ENCODE results near the gene ANKRD18B.
"Not testable (repeated sequence)": the region's sequence is repeated elsewhere in the genome, so short reads cannot be mapped to it uniquely, and the experiment has no call there.

The ANKRD18B gene

GRCh38 chr9:33523397-33524305 lies at the start of gene ANKRD18B:
ANKRD18B (plus strand) TSS chr9:33524251; CDS start chr9:33524490, 239 bp downstream.
- peak; percentile 22 to 31 for DNase-seq (ENCODE audit: low read depth in 2 of 2)

- no peak for DNase-seq (ENCODE audit: low read depth in 2 of 2)
Observed at GRCh38 chr9:33475357-33475756, 48.7 kb upstream of the ANKRD18B start.

GRCh38 chr9:33476503-33476902 lies 47.5 kb upstream of the ANKRD18B start:
- DNase-seq (ENCODE audit: low read depth in 2 of 2), result no peak

- no peak for DNase-seq (ENCODE audit: low read depth in 2 of 2)
Observed at GRCh38 chr9:33480106-33480505, 43.9 kb upstream of the ANKRD18B start.

GRCh38 chr9:33480976-33481375 lies 43.1 kb upstream of the ANKRD18B start:
- no peak for DNase-seq (ENCODE audit: low read depth in 2 of 2)

GRCh38 chr9:33485312-33485711 lies 38.7 kb upstream of the ANKRD18B start:
- not testable (repeated sequence) for DNase-seq (ENCODE audit: low read depth in 2 of 2)

GRCh38 chr9:33489066-33489465 lies 35.0 kb upstream of the ANKRD18B start:
- no peak for DNase-seq (ENCODE audit: low read depth in 2 of 2)

GRCh38 chr9:33493819-33494218 lies 30.2 kb upstream of the ANKRD18B start:
- DNase-seq (ENCODE audit: low read depth in 2 of 2), result not testable (repeated sequence)

GRCh38 chr9:33498387-33498786 lies 25.7 kb upstream of the ANKRD18B start:
- no peak for DNase-seq (ENCODE audit: low read depth in 2 of 2)

GRCh38 chr9:33506626-33507370 lies 17.3 kb upstream of the ANKRD18B start:
- peak in 1 of 2 donors; percentile 32 for DNase-seq (ENCODE audit: low read depth in 2 of 2)

- DNase-seq (ENCODE audit: low read depth in 2 of 2), result peak; percentile 21
Observed at GRCh38 chr9:33510262-33511183, 13.5 kb upstream of the ANKRD18B start.

- not testable (repeated sequence) for DNase-seq (ENCODE audit: low read depth in 2 of 2)
Observed at GRCh38 chr9:33511184-33511517, 12.9 kb upstream of the ANKRD18B start.

GRCh38 chr9:33512535-33512934 lies 11.5 kb upstream of the ANKRD18B start:
- DNase-seq (ENCODE audit: low read depth in 2 of 2), result not testable (repeated sequence)

GRCh38 chr9:33515342-33515995 lies 8.6 kb upstream of the ANKRD18B start:
- DNase-seq (ENCODE audit: low read depth in 2 of 2), result not testable (repeated sequence)

- DNase-seq (ENCODE audit: low read depth in 2 of 2), result not testable (repeated sequence)
Observed at GRCh38 chr9:33516397-33516796, 7.7 kb upstream of the ANKRD18B start.

- no peak for DNase-seq (ENCODE audit: low read depth in 2 of 2)
Observed at GRCh38 chr9:33517373-33517772, 6.7 kb upstream of the ANKRD18B start.

GRCh38 chr9:33517934-33518577 lies 6.0 kb upstream of the ANKRD18B start:
- not testable (repeated sequence) for DNase-seq (ENCODE audit: low read depth in 2 of 2)

- DNase-seq (ENCODE audit: low read depth in 2 of 2), result not testable (repeated sequence)
Observed at GRCh38 chr9:33521861-33522260, 2.2 kb upstream of the ANKRD18B start.

- DNase-seq (ENCODE audit: low read depth in 2 of 2), result no peak
Observed at GRCh38 chr9:33524306-33524947, 376 bp downstream of the ANKRD18B start.

- DNase-seq (ENCODE audit: low read depth in 2 of 2), result not testable (repeated sequence)
Observed at GRCh38 chr9:33528069-33528468, 4.0 kb downstream of the ANKRD18B start.

All from stimulated activated CD8-positive, alpha-beta memory T cell treated with anti-CD3 and anti-CD28 coated beads, Interleukin-15, amount 100 ng/mL, for 48 hours (primary cell).